GM19023 (cell line): ENCODE data around the gene COX10.
"Not testable (repeated sequence)": the region's sequence is repeated elsewhere in the genome, so short reads cannot be mapped to it uniquely, and the experiment has no call there.

Source experiments
- ATAC-seq: cut with Tn5 transposase; IDR thresholded peaks from one replicate; pipeline ENCODE4 v1.9.1; 2021; ENCODE audit warnings: mild to moderate bottlenecking, moderate library complexity; ENCODE audit not compliant: unreplicated experiment

COX10 gene

GRCh38 chr17:14069251-14070021, at the start of gene COX10:
COX10 (plus strand) TSS chr17:14069504; CDS start chr17:14069606, 102 bp downstream.
- ATAC-seq = peak; percentile 100

GRCh38 chr17:14021651-14022294, 47.5 kb upstream of the COX10 start:
- not testable (repeated sequence) for ATAC-seq

- not testable (repeated sequence) for ATAC-seq
Observed at GRCh38 chr17:14029755-14030154, 39.5 kb upstream of the COX10 start.

- no peak for ATAC-seq
Observed at GRCh38 chr17:14032234-14032633, 37.1 kb upstream of the COX10 start.

- ATAC-seq = no peak
Observed at GRCh38 chr17:14033166-14033565, 36.1 kb upstream of the COX10 start.

- no peak for ATAC-seq
Observed at GRCh38 chr17:14037453-14037852, 31.9 kb upstream of the COX10 start.

- ATAC-seq = no peak
Observed at GRCh38 chr17:14038206-14038605, 31.1 kb upstream of the COX10 start.

GRCh38 chr17:14042411-14042810, 26.9 kb upstream of the COX10 start:
- no peak for ATAC-seq

- ATAC-seq = no peak
Observed at GRCh38 chr17:14044702-14045101, 24.6 kb upstream of the COX10 start.

- no peak for ATAC-seq
Observed at GRCh38 chr17:14046978-14047377, 22.3 kb upstream of the COX10 start.

- no peak for ATAC-seq
Observed at GRCh38 chr17:14047591-14047990, 21.7 kb upstream of the COX10 start.

GRCh38 chr17:14048169-14048568, 21.1 kb upstream of the COX10 start:
- no peak for ATAC-seq

GRCh38 chr17:14050616-14051015, 18.7 kb upstream of the COX10 start:
- no peak for ATAC-seq

GRCh38 chr17:14051692-14052091, 17.6 kb upstream of the COX10 start:
- ATAC-seq = no peak

GRCh38 chr17:14052886-14053615, 16.3 kb upstream of the COX10 start:
- ATAC-seq = no peak

- ATAC-seq = no peak
Observed at GRCh38 chr17:14057591-14057990, 11.7 kb upstream of the COX10 start.

GRCh38 chr17:14058051-14058450, 11.3 kb upstream of the COX10 start:
- ATAC-seq = no peak

GRCh38 chr17:14060706-14061105, 8.6 kb upstream of the COX10 start:
- ATAC-seq = no peak

- ATAC-seq = no peak
Observed at GRCh38 chr17:14061666-14062560, 7.4 kb upstream of the COX10 start.

GRCh38 chr17:14067347-14067746, 2.0 kb upstream of the COX10 start:
- ATAC-seq = no peak
